Keratinocyte (primary cell): Measurements from ENCODE around the gene HSD17B1.

ENCODE experiments used
- EZH2 ChIP-seq: IDR thresholded peaks from one replicate; pipeline ENCODE4 v1.6.1; 2012; ENCODE audit warnings: inconsistent platforms, mild to moderate bottlenecking, low read length, moderate library complexity
- TF ChIP-seq, protein P1 (sequence below), 3 experiments: IDR thresholded peaks in 1 of 3; conservative IDR thresholded peaks in 1 of 3; optimal IDR thresholded peaks in 1 of 3; 2 replicates in 2 of 3; 3 replicates in 1 of 3; pipeline versions ENCODE3 to v1.5.1; 2011; ENCODE audit warnings: low read length in 3 of 3, mild to moderate bottlenecking in 3 of 3, moderate library complexity in 2 of 3, control low read depth in 1 of 3, inconsistent platforms in 1 of 3; ENCODE audit not compliant: insufficient read depth in 2 of 3; ENCODE audit errors: extremely low read depth in 1 of 3

DNA sequence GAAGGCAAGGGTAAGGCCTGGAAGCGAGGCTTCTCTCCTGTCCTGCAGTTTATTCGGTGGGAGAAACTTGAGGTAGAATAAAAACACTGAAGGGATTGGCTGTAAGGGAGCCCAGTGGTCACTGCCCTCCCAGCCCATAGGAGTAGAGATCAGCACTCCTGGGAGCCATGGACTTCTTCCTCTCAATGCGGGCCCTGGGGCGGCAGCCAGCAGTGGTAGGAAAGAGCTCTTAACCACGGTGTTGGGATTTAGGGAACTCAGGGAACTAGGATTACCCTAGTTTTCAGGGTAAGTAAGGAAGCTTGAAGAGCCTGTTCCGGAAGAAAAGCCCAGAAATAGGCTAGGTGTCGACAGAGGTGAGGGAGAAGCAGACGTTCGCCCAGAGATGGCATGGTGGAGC lies 40.5 kb upstream of the HSD17B1 start:
- no peak for TF ChIP-seq EZH2
- TF ChIP-seq, protein P1, sequence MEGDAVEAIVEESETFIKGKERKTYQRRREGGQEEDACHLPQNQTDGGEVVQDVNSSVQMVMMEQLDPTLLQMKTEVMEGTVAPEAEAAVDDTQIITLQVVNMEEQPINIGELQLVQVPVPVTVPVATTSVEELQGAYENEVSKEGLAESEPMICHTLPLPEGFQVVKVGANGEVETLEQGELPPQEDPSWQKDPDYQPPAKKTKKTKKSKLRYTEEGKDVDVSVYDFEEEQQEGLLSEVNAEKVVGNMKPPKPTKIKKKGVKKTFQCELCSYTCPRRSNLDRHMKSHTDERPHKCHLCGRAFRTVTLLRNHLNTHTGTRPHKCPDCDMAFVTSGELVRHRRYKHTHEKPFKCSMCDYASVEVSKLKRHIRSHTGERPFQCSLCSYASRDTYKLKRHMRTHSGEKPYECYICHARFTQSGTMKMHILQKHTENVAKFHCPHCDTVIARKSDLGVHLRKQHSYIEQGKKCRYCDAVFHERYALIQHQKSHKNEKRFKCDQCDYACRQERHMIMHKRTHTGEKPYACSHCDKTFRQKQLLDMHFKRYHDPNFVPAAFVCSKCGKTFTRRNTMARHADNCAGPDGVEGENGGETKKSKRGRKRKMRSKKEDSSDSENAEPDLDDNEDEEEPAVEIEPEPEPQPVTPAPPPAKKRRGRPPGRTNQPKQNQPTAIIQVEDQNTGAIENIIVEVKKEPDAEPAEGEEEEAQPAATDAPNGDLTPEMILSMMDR (optimal IDR thresholded peaks at IDR 0.05 in 1 of 3, IDR thresholded peaks at IDR 0.05 in 1 of 3, conservative IDR thresholded peaks at IDR 0.05 in 1 of 3; ENCODE audit: extremely low read depth in 1 of 3, insufficient read depth in 2 of 3, low read length in 3 of 3): no peak
